ENCODE results near the gene PLAU. TPM values are rescaled to one million over a fixed set of nuclear protein-coding genes. Genes with fewer than 3 reads are reported as not detected.
"Not testable (repeated sequence)": the region's sequence is repeated elsewhere in the genome, so short reads cannot be mapped to it uniquely, and the experiment has no call there.

Gene PLAU
- total and polyA plus RNA-seq, 4 donors = 3.9 to 5.3 (median 4.5) TPM

DNA sequence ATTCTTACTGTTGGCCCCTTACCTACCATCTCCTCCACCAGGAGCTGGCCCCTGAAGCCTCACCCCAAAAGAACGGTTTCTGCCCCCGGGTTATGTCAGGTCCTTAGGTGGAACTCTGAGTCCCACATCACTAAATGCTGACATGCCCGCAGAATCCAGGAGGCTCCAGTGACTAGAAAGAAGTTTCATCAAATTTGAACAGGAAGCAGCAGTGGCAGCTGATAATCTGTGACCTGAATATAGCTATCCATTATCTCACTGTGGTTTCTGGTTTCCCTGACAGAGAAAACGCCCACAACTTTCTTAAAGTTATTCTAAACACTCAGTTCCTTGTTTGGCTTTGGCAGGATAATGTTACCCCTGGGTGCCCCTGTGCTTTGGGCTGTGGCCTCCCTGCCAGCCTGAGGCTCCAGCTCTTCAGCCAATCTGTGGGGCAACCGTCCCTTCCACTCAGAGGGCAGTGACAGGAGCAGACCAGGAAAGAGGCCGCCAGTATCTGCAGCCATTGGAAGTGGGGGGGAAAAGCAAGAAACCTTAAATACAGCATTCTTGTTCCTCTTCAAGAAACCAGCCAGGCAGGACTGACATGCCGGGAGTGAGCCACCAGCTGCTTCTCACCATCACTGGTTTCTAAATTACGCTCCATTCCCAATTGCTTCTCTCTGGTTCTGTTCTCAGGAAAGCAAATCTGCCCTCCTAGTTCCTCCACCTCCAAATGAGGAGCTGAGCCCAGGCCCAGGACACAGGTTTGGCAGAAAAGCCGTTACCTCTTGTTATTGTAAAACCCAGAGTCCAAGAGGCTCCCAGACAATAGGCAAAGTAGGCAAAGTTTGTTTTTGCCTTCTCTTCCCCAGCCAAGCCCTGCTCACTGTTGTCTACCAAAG is 45.8 kb downstream of the PLAU start:
- no peaks in the 10 kb centered on the region for H3K9me3 ChIP-seq (ENCODE audit: control insufficient read depth, insufficient read depth, low read length)
- peak overlapping the region; percentile 40 for H3K27ac ChIP-seq (ENCODE audit: low read depth, low read length)
- H3K27me3 ChIP-seq (ENCODE audit: control insufficient read depth, insufficient read depth, low read length) = no peaks in the 10 kb centered on the region
- 70% methylated on average over 7 of the region's 9 CpGs for WGBS (ENCODE audit: insufficient coverage)
- H3K4me1 ChIP-seq (ENCODE audit: control insufficient read depth, insufficient read depth, low read length) = peaks cover 6% of the 10 kb centered on the region
- no peaks in the 10 kb centered on the region for H3K36me3 ChIP-seq (ENCODE audit: control insufficient read depth, insufficient read depth, low read length)
- DNase-seq (ENCODE audit: low read depth in 4 of 6, low spot score in 6 of 6) = no peak
- no peak overlapping the region for H3K4me3 ChIP-seq (ENCODE audit: low read depth, low read length)

DNA sequence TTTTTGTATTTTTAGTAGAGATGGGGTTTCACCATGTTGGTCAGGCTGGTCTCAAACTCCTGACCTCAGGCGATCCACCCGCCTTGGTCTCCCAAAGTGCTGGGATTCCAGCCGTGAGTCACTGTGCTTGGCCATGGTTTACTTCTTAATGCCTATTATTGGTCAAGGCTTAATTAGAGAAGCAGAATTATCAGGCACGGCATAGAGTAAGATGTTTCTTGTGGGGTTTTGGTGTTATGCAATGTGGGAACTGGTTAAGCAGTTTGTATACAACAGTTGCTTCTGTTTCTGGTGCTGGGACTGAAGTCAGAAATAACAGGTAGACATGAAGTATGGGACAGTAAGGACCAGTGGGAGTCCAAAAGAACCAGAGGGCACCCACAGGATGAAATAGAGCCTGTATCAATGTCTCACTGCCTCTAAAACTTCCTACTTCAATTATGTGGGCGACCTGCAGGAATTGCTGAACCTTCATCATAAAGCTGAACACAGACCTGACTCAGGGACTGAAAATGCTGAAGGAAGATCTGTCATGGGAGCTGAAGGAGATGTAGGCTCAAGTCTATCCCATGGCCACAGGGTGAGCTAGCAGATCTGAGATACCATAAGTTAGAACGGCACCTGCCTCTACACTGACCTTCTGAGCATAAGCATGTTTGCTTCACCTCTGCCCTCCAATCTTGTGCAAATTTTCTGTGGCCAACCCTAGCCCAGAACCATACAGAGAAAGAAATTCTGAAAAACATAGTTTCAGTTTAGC is 48.7 kb downstream of the PLAU start:
- Histone ChIP-seq H3K27me3 (ENCODE audit: control insufficient read depth, insufficient read depth, low read length) (no peaks in the 10 kb centered on the region), H3K4me3 (ENCODE audit: low read depth, low read length) (no peak overlapping the region), H3K4me1 (ENCODE audit: control insufficient read depth, insufficient read depth, low read length) (peaks cover 6% of the 10 kb centered on the region), H3K27ac (ENCODE audit: low read depth, low read length) (no peak overlapping the region), H3K9me3 (ENCODE audit: control insufficient read depth, insufficient read depth, low read length) (no peaks in the 10 kb centered on the region), H3K36me3 (ENCODE audit: control insufficient read depth, insufficient read depth, low read length) (no peaks in the 10 kb centered on the region)
- no peak for DNase-seq (ENCODE audit: low read depth in 4 of 6, low spot score in 6 of 6)
- 82% methylated on average over 4 of the region's 6 CpGs for WGBS (ENCODE audit: insufficient coverage)

DNA sequence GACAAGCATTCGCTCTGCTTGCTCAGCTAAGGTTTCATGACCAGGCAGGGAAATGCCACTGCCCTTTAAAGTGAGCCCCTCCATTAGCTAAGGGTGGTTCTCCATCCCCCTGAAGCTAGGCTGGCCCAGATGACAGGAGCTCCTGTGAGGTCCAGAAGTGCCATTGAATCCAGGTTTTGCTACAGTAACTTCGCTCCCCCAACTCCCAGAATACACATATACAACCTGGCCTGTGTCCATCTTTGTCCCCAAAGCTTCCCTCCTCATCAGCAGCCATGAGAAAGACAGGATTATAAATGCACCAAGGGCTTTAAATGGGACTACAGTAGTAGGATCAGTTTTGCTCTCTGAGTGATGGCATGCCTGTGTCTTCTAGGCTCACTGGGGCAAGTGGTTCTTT is 51.5 kb downstream of the PLAU start:
- Histone ChIP-seq H3K4me1 (ENCODE audit: control insufficient read depth, insufficient read depth, low read length) (peaks cover 15% of the 10 kb centered on the region), H3K27me3 (ENCODE audit: control insufficient read depth, insufficient read depth, low read length) (no peaks in the 10 kb centered on the region)

GRCh38 chr10:73963533-73963932 is 52.6 kb downstream of the PLAU start:
- not testable (repeated sequence) for H3K9me3 ChIP-seq (ENCODE audit: control insufficient read depth, insufficient read depth, low read length); H3K4me3 ChIP-seq (ENCODE audit: low read depth, low read length); H3K27ac ChIP-seq (ENCODE audit: low read depth, low read length); H3K27me3 ChIP-seq (ENCODE audit: control insufficient read depth, insufficient read depth, low read length); DNase-seq (ENCODE audit: low read depth in 4 of 6, low spot score in 6 of 6); H3K36me3 ChIP-seq (ENCODE audit: control insufficient read depth, insufficient read depth, low read length)
- 98% methylated on average over 8 of the region's 12 CpGs for WGBS (ENCODE audit: insufficient coverage)
- H3K4me1 ChIP-seq (ENCODE audit: control insufficient read depth, insufficient read depth, low read length) = peaks cover 18% of the 10 kb centered on the region

More for the DNA sequence above, 51.5 kb downstream of the PLAU start:
- H3K27ac ChIP-seq (ENCODE audit: low read depth, low read length) = no peak overlapping the region
- WGBS (ENCODE audit: insufficient coverage) = 86% methylated on average over 1 of the region's 2 CpGs
- peak in 1 of 6 donors; percentile 60 for DNase-seq (ENCODE audit: low read depth in 4 of 6, low spot score in 6 of 6)
- H3K4me3 ChIP-seq (ENCODE audit: low read depth, low read length) = no peak overlapping the region
- H3K36me3 ChIP-seq (ENCODE audit: control insufficient read depth, insufficient read depth, low read length) = no peaks in the 10 kb centered on the region
- H3K9me3 ChIP-seq (ENCODE audit: control insufficient read depth, insufficient read depth, low read length) = no peaks in the 10 kb centered on the region

DNA sequence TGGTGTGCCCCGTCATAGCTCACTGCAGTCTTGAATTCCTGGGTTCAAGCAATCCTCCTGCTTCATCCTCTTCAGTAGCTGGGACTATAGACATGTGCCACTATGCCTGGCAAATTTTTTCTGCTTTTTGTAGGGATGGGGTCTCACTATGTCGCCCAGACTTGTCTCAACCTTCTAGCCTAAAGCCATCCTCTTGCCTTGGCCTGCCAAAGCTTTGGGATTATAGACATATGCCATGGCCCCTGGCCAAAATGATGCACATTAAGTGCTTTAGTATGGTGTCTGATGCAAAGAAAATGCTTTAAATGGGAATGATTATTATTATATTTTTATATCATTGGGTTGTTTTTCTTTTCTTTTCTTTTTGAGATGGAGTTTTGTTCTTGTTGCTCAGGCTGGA is 53.8 kb downstream of the PLAU start:
- Histone ChIP-seq H3K4me3 (ENCODE audit: low read depth, low read length) (no peak overlapping the region), H3K4me1 (ENCODE audit: control insufficient read depth, insufficient read depth, low read length) (peaks cover 18% of the 10 kb centered on the region), H3K36me3 (ENCODE audit: control insufficient read depth, insufficient read depth, low read length) (no peaks in the 10 kb centered on the region), H3K9me3 (ENCODE audit: control insufficient read depth, insufficient read depth, low read length) (no peaks in the 10 kb centered on the region), H3K27ac (ENCODE audit: low read depth, low read length) (no peak overlapping the region), H3K27me3 (ENCODE audit: control insufficient read depth, insufficient read depth, low read length) (no peaks in the 10 kb centered on the region)
- no peak for DNase-seq (ENCODE audit: low read depth in 4 of 6, low spot score in 6 of 6)
- WGBS (ENCODE audit: insufficient coverage) = 100% methylated on average over 2 of the region's 2 CpGs

- H3K27me3 ChIP-seq (ENCODE audit: control insufficient read depth, insufficient read depth, low read length); DNase-seq (ENCODE audit: low read depth in 4 of 6, low spot score in 6 of 6); H3K36me3 ChIP-seq (ENCODE audit: control insufficient read depth, insufficient read depth, low read length); H3K9me3 ChIP-seq (ENCODE audit: control insufficient read depth, insufficient read depth, low read length): not testable (repeated sequence)
- H3K27ac ChIP-seq (ENCODE audit: low read depth, low read length) = peak overlapping the region; percentile 88
- peak overlapping the region; percentile 4 for H3K4me3 ChIP-seq (ENCODE audit: low read depth, low read length)
- 83% methylated on average over 12 of the region's 12 CpGs for WGBS (ENCODE audit: insufficient coverage)
- H3K4me1 ChIP-seq (ENCODE audit: control insufficient read depth, insufficient read depth, low read length) = peaks cover 18% of the 10 kb centered on the region
Observed at GRCh38 chr10:73965267-73965889, 54.4 kb downstream of the PLAU start.

GRCh38 chr10:73965890-73966768 is 55.2 kb downstream of the PLAU start:
- WGBS (ENCODE audit: insufficient coverage) = 22% methylated on average over 6 of the region's 16 CpGs
- Histone ChIP-seq H3K27ac (ENCODE audit: low read depth, low read length) (peak overlapping the region; percentile 88), H3K4me3 (ENCODE audit: low read depth, low read length) (peak overlapping the region; percentile 4), H3K27me3 (ENCODE audit: control insufficient read depth, insufficient read depth, low read length) (no peaks in the 10 kb centered on the region), H3K9me3 (ENCODE audit: control insufficient read depth, insufficient read depth, low read length) (no peaks in the 10 kb centered on the region), H3K36me3 (ENCODE audit: control insufficient read depth, insufficient read depth, low read length) (no peaks in the 10 kb centered on the region), H3K4me1 (ENCODE audit: control insufficient read depth, insufficient read depth, low read length) (peaks cover 18% of the 10 kb centered on the region)
- peak in 5 of 6 donors; percentile 19 to 83 (median 38) for DNase-seq (ENCODE audit: low read depth in 4 of 6, low spot score in 6 of 6)

DNA sequence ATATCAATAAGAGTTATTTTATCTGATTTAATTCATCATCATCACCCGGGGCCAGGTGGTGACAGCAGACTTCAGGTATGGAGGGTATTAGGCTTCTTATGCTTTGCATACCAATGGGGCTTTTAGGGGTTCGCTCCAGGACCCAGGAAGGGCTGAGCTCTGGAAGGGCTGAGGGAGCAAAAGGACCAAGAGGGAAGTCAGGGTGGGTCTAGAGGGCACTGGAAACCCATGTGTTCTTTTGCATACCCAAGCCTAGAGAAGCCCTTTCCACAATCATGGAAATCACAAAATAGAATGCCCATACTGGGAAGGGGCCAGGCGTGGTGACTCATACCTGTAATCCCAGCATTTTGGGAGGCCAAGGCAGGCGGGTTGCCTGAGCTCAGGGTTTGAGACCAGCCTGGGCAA is 56.1 kb downstream of the PLAU start:
- H3K27ac ChIP-seq (ENCODE audit: low read depth, low read length) = peak overlapping the region; percentile 88
- H3K36me3 ChIP-seq (ENCODE audit: control insufficient read depth, insufficient read depth, low read length) = no peaks in the 10 kb centered on the region
- H3K9me3 ChIP-seq (ENCODE audit: control insufficient read depth, insufficient read depth, low read length) = no peaks in the 10 kb centered on the region
- H3K4me3 ChIP-seq (ENCODE audit: low read depth, low read length) = no peak overlapping the region
- H3K27me3 ChIP-seq (ENCODE audit: control insufficient read depth, insufficient read depth, low read length) = no peaks in the 10 kb centered on the region
- peaks cover 18% of the 10 kb centered on the region for H3K4me1 ChIP-seq (ENCODE audit: control insufficient read depth, insufficient read depth, low read length)
- 100% methylated on average over 2 of the region's 4 CpGs for WGBS (ENCODE audit: insufficient coverage)
- DNase-seq (ENCODE audit: low read depth in 4 of 6, low spot score in 6 of 6) = no peak
